BJ (cell line): ENCODE data around the gene CDC42BPA. TPM values are rescaled to one million over a fixed set of nuclear protein-coding genes. Genes with fewer than 3 reads are reported as not detected.

ENCODE experiments used
- CTCF ChIA-PET: fragments of 350-600 bp; formaldehyde crosslinking; extraction: SDS; loops from one replicate; lab custom pipeline; 2021; ENCODE audit warnings: antibody characterized with exemption, inconsistent platforms; lab: Yijun Ruan, JAX
- POLR2A ChIA-PET: fragments of 300-600 bp; sonication (Branson Sonifier 250); formaldehyde crosslinking; extraction: SDS; loops from one replicate; lab custom pipeline; 2021; ENCODE audit warnings: antibody characterized with exemption; lab: Charles Lee
- DNase-seq: peaks from one replicate; pipeline ENCODE4 v3.0.0-alpha.2; 2011; ENCODE audit warnings: low read depth
- H3K27me3 ChIP-seq: 2 replicates; pipeline ENCODE4 v1.6.0; 2011; ENCODE audit warnings: low read length; ENCODE audit not compliant: control insufficient read depth, insufficient read depth
- H3K36me3 ChIP-seq: 2 replicates; pipeline ENCODE4 v1.5.1; 2011; ENCODE audit warnings: low read length; ENCODE audit not compliant: control insufficient read depth, insufficient read depth
- H3K4me3 ChIP-seq: 2 replicates; pipeline ENCODE4 v1.5.1; 2011; ENCODE audit warnings: low read depth, mild to moderate bottlenecking, control low read depth, low read length
- CTCF ChIP-seq: IDR thresholded peaks from 2 replicates; pipeline ENCODE4 v1.5.1; 2011; ENCODE audit warnings: low read depth, mild to moderate bottlenecking, control low read depth, inconsistent platforms, low read length, moderate library complexity; ENCODE audit not compliant: insufficient read depth
- polyA plus RNA-seq: library from polyadenylated mRNA; depleted of rRNA; stranded (reverse); fragments of >200 nt; gene quantifications from 2 replicates; pipeline ENCODE4 v1.2.3, GENCODE V29; 2011

Gene CDC42BPA
- polyA plus RNA-seq, 1 experiment: 17.9 TPM

- Histone ChIP-seq H3K36me3 (no peaks in the 10 kb centered on the region), H3K27me3 (no peaks in the 10 kb centered on the region), H3K4me3 (no peak overlapping the region)
- ChIA-PET CTCF (no interaction called here), POLR2A (no interaction called here)
- no peak for DNase-seq
- TF ChIP-seq CTCF: no peak
Measured at GRCh38 chr1:226948051-226948450, 370.2 kb downstream of the CDC42BPA start.

GRCh38 chr1:226946841-226947240, 371.5 kb downstream of the CDC42BPA start:
- 0 out of 2 replicates have a peak, but pooled peaks cover 2% of the 10 kb centered on the region for H3K27me3 ChIP-seq
- H3K4me3 ChIP-seq: no peak overlapping the region
- H3K36me3 ChIP-seq: no peaks in the 10 kb centered on the region
- CTCF ChIA-PET: interaction anchor here (1.1 kb wide), 1 partner anchor 321 kb away, joined by 3 read pairs; no protein-coding TSS in a partner anchor
- POLR2A ChIA-PET: no interaction called here
- TF ChIP-seq CTCF: no peak
- no peak for DNase-seq

- no peaks in the 10 kb centered on the region for H3K36me3 ChIP-seq
- TF ChIP-seq CTCF: no peak
- POLR2A ChIA-PET: no interaction called here
- no peak for DNase-seq
- CTCF ChIA-PET: interaction anchor here (1.1 kb wide), 1 partner anchor 320 kb away, joined by 3 read pairs; no protein-coding TSS in a partner anchor
- H3K4me3 ChIP-seq: no peak overlapping the region
- 0 out of 2 replicates have a peak, but pooled peaks cover 2% of the 10 kb centered on the region for H3K27me3 ChIP-seq
Measured at GRCh38 chr1:226946285-226946684, 372.0 kb downstream of the CDC42BPA start.

GRCh38 chr1:226945858-226946245, 372.4 kb downstream of the CDC42BPA start:
- DNase-seq: no peak
- Histone ChIP-seq H3K36me3 (no peaks in the 10 kb centered on the region), H3K27me3 (0 out of 2 replicates have a peak, but pooled peaks cover 2% of the 10 kb centered on the region), H3K4me3 (no peak overlapping the region)
- ChIA-PET CTCF (no interaction called here), POLR2A (no interaction called here)
- no peak for TF ChIP-seq CTCF

- Histone ChIP-seq H3K27me3 (0 out of 2 replicates have a peak, but pooled peaks cover 2% of the 10 kb centered on the region), H3K4me3 (no peak overlapping the region), H3K36me3 (no peaks in the 10 kb centered on the region)
- no peak for DNase-seq
- ChIA-PET CTCF (no interaction called here), POLR2A (no interaction called here)
- no peak for TF ChIP-seq CTCF
Measured at GRCh38 chr1:226945106-226945857, 373.0 kb downstream of the CDC42BPA start.
